HG03558 (cell line): ENCODE data around the gene SUSD4.
"Not testable (repeated sequence)": the region's sequence is repeated elsewhere in the genome, so short reads cannot be mapped to it uniquely, and the experiment has no call there.

Experiments used
- ATAC-seq: cut with Tn5 transposase; IDR thresholded peaks from one replicate; pipeline ENCODE4 v1.9.1; 2021; ENCODE audit warnings: moderate number of reproducible peaks; ENCODE audit not compliant: unreplicated experiment; ENCODE audit errors: extremely low read depth

SUSD4 gene

DNA sequence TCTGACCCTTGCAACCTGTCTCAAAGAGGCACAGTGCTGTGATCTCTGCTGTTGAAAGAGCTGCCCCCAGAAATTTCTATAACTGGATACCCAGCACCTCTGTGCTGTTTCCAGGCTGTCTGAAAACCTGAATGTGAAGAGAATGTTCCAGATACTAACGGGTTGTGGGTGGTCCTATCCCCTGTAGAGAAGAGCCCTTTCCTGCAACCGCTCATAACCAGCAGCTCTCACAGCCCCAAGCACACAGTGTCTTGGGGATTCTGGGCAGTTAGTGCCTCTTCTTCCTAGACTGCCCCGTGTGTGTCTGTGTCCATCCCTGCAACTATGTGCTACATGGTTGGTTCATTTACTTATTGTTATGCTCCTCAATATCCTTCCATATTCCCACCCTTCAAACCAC, 104.5 kb downstream of the SUSD4 start:
- no peak for ATAC-seq

DNA sequence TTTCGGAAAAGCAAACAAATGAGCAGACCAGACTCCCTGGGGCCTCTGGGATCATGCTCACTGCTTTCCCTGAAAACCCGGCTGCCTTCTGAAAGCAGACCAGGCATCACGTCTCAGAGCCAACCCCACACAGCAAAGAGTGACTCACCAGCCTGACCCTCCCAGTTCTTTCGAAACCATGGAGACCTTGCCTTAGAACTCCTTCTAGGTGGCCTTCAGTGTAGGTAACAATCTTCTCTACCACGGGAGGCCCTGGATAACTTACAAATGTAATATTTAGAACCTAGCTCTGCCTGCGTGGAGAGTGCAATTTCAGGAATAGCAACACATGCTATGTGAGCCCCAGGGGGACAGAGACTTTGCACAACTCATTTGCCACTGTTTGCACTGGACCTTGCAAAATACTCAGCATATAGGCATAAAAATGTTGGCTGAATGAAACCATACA, 105.2 kb downstream of the SUSD4 start:
- no peak for ATAC-seq

DNA sequence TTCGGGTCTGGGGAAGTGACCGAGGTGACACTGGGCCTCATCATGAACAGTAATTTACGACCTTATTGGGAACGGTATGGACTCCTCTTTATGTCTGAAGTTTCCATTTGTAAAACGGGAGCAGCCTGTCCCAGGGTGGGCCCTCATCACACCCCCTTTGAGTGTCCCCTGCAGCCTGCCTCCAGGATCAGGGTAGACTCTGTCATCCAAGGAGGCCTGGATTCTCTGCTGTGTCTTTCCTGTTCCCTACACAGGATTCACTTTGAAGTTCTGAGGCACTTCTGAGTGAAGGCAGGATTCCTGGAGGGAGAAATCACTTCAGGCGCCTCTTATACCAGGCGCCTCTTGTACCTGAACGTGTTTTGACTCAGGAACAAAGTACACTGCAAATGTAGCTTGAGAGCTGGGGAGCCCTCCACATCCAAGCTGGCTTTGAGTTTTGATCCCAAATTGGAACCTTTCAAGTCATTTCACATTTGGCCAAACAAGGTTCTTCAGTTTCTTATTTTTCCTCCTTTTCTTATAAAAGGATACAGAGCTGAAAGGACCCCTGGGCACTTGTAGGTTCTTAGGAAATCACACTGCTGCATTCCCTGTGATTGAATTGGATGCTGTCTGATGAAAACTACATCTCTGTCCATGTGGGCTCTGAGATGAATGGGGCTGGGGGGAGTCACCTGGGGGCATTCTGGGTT, 106.0 kb downstream of the SUSD4 start:
- ATAC-seq = no peak

DNA sequence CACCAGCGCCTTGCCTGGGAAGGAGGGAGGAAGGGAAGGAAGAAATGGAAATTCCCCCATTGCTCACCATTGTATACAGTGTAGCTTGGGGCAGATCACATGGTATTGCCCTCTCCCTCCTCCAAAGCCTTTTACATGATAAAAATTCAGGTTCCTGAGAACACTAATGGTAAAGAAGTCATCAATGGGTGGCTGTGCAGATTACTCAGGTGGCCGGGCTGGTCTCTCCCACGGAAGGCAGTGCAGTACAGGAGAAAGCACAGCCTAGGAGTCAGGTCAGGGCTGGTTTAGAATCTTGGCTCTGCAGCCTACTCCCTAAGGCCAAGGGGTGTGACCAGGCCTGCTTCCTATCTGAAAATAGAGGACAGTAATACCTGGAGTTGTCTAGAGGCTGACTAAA, 107.9 kb downstream of the SUSD4 start:
- no peak for ATAC-seq

DNA sequence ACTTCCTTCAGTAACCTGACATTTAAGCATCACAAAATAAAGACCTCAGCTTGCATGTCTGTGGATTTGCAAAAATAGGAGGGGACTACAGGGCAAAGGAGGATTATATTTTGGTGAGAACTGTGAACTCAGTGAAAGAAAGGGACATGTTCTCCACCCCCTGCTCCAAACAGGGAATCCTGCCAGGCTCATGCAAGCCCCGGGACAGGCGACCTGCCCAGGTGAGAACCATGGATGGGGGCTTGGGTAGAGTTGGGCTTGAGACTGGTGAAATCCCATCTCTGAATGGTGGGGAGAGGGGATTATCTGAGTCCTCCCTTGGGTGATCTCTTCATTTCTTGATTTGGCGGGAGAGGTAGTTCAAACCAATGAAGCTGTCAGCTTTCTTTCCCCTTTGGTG, 110.1 kb downstream of the SUSD4 start:
- ATAC-seq = no peak

DNA sequence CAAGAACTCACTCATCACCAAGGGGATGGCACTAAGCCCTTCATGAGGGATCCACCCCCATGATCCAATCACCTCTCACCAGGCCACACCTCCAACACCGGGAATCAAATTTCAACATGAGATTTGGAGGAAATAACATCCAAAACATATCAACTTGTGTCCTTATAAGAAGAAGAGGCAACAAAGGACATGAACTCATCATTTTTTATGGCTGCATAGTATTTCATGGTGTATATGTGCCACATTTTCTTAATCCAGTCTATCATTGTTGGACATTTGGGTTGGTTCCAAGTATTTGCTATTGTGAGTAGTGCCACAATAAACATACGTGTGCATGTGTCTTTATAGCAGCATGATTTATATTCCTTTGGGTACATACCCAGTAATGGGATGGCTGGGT, 112.6 kb downstream of the SUSD4 start:
- not testable (repeated sequence) for ATAC-seq

DNA sequence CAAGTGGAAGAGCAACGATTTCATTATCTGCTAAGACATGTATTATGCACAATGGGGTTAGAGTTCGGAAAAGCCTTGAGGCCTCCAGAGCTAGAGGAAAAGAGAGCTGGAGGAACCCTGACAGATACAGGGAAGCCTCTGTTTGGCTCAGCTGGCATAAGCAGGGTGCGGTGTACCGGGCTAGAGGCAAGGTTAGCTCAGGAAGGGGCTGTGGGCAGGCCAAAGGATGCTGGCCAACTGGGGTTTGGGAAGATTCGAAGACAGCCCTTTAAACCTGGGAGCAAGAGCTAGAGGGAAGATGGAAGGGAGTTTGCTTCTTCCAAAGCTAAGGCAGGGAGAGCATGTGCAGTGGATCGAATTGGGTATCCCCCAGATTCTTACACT, 113.4 kb downstream of the SUSD4 start:
- ATAC-seq = no peak

DNA sequence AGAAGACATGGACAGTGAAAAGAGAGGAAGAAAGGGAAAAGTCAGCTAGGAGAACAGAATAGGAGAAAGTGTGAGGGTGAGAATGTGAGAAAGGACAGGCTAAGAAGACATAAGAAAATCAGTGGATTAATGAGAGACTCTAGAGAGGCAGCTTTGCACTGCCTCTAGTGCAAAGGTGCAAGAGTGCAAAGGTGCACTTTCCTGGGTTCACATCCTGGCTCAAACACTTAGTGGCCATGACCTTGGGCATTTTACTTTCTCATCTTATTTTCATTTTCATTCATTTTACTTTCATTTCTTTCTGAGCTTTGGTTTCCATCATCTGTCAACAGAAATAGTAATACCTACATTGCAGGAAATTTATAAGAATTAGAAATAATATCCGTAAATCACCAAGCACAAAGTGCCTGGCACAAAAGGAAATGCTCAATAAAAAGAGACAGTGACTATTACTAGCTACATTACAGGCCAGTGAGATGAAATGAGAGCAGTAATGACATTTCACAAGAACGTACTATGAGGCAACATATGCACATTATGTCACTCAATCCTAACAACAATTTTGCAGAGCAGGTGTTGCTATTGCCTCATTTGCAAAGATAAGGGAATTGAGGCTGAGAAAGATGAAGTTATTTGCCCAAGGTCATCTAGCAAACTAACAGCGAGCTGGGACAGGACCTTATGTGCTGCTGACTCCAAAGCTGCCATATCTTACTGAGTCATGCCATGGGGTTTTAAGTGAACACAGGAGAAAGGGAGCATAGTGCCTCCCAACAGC, 113.9 kb downstream of the SUSD4 start:
- ATAC-seq = no peak

DNA sequence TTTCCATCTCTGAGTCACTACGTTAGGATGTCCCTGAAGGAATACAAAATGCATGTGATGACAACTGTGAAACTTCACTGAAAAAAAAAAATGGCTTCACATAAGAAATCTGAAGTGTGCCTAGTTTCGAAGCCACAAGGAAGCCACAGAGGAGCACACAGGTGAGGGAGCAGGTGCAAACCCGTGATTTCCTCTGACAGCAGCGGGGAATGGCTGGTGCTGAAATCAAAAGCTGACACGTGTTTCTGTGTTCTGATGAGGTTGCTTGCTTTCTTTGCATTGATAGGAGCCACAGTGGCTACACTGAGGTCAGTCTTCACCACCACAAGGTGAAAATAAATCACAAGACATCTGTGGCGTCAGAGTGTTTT, 115.2 kb downstream of the SUSD4 start:
- no peak for ATAC-seq

DNA sequence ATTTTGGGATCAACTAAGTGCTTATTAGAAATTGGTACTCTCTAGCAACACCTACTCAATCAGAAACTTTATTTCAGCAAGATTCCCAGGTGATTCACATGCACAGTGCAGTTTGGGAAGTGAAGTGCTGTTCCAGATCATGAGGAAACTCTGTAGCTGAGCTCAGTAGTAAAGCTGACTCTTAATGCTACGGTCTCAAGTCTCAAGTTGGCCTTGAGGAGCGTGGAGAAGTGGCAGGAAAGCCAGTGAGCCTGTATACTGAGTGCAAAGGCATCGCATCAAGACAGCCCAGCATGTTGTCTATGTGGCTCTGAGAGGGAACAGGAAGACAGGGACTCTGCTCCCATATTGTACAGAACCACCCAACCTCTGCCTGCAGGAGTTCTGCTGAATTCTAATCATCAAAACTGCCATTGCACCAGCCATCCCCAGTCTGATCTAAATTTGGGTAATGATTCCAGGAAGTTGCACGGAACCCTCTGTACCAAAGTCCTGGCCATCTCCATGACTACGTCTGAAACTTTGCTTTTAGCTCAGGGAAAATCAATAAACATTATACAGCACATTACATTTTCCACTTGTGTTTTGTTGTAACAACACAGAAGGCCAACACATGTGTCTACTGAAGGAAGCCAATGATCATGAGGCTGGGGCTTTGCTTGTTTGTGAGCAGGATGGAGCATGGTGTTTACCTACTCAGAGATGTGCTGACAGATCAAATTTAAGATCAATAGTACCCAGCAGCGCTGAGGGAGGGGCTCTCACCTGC, 115.8 kb downstream of the SUSD4 start:
- ATAC-seq = no peak

DNA sequence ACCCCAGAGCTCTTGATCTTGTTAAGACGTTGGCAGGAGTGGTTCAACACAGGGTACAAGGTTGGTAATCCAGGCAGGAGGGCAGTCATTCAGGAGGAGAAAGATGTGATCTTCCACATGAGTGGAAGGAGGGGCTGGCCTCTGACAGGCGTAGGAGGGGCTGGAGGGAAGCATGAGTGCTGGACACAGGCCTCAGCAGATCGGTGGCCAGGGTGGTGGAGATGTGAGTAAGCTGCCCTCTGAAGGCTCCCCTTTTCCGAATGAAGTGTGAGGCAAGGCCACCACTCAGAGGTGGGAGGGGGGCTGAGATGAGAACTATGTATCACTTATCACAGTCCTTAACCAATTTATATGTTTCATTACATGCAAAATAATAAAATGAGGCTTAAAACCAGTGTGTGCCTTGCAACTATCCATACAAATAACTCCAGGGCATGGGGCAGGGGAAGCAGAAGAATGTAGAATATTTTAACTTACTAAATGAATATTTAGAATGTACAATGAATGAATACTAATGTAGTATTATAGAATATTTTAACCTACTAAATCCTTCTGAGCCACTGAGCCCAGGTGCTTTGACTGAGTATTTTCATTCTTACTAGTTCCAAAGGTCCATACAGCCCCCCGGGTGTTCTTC, 117.4 kb downstream of the SUSD4 start:
- no peak for ATAC-seq

DNA sequence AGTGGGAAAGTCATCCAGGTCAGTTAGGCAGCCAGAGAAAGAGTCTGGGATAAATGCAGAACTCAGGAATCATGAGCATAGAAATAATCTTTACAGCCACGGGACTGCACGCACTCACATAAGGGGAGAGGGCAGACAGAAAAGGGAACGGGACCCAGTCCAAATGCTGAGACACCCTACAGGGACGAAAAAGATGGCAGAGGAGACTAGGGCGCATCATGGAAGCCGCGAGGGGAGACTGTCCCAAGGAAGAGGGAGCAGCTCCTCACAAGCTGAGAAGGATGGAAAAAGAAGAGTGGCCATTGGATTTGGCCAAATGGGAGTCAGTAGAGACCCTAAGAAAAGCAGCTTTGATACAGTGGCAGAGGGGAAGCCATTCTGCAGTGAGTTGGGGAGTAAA, 118.0 kb downstream of the SUSD4 start:
- ATAC-seq = no peak

DNA sequence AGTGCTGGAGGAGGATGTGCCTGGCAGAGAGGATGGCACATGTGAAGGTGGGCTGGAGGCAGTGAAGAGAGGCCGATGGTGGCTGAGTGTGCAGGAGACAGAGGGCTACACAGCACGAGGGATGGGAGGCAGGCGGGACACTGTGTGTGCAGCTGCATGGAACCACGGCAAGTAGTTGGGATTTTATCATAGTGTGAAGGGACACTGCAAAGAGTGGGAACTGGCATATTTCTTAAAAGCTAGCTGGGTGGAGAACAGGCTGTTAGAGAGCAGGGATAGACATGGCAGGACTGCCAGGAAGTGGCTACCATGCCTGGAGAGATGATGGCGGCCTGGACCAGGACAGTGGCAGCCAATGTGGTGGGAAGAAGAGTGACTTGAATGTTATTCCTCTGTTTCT, 118.6 kb downstream of the SUSD4 start:
- ATAC-seq = no peak

DNA sequence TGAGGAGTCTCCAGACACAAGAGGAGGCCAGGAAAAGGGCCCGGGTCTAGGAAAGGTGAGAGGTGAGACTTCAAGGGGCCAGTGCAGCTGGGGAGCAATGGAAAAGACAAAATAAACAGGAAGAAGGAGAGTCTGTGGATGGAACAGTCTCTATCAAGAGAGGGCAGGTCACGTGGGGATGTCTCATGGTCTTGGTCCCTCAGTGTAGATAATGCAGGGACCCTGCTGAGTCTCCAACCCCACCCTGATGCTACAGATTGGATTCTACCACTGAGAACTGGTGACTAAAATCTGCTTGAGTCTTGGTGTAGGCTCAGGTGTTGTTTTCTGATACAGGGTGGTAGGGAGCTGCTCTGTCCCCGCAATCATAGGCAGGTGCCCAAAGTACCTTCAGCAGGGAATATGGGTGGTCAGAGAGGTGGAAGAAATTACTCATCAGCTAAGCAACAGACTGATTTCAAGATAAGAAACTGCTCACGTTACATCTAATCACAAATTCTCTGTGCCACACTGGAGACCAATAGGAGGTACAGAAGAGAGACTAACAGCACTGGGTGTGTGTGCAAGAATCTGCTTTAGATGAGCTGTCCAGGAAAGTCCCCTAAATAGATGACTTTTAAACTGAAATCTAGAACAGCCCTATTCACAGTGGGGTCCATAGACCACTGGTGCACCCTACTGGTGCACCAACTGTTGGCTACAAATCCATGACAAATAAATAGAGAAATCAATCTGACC, 119.4 kb downstream of the SUSD4 start:
- ATAC-seq = peak; percentile 84

DNA sequence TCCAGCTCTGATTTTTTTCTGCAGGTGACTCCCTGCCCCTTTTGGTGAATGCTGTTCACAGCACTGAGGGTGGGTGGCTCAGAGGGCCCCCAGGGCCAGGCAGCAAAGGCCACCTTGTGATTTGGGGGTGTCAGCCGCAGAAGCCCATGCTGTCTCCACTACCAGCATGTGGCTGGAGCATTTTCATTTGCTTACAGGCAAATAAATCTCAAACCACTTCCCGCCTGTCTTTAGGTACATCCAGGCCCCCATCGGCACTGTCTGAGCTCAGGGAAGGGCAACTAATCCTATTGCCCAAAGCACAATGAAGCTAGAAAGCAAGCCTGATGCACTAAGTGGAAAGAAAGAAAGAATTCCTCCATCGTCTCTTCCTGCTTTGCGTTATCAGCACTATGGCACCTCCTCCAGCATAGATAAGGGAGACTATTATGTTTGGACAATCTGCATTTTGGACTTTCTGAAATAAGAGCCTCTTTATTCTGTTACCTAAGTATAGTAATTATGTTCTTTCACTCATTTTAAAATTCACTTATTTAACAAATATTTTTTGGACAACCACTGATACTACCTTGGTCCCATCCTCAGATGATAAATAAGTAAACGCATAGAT, 120.4 kb downstream of the SUSD4 start:
- ATAC-seq = no peak

DNA sequence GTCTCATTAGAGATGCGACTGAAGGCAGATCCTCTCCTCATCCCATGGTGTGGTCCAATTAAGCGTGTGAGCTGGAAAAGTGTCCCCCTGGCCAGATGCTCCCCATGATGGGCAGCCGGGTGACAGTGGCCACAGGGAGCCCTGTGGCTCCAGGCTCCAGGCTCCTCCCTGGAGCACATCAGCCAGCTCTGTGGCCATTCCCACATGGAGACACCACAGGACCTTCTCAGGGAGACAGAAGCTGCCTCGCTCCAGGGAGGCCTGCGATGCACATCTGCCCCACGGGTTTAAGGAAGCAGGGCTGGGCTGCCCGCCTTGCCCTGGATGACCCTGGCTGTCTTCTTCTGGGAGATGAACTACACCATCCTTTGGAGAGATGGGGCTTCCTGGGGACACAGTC, 121.0 kb downstream of the SUSD4 start:
- ATAC-seq = no peak

DNA sequence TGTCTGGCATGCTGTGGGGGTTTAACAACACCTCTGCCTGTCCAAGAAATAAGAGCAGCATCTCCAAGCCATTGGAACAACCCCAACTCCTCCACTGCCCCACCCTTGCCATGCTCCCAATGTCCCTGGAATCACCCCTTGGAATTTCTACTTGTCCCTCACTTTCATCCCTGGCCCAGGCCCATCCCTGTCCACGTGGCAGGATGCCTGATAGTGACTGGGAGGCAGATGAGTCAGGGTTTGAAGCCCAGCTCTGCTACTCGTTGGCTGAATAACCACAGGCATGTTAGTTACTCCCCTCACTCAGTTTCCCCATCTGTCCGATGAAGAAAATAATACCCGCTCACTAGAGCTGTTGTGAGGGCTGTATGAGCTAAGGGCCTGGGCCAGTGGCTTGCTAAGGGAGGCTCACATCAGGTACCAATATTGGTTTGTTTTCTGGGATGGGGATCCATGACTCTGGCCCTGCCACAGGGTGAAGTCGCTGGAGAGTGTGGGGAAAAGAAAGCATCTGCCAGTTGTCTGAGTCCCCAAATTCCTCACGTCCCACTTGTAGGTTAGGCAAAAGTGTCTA, 121.5 kb downstream of the SUSD4 start:
- ATAC-seq = no peak

DNA sequence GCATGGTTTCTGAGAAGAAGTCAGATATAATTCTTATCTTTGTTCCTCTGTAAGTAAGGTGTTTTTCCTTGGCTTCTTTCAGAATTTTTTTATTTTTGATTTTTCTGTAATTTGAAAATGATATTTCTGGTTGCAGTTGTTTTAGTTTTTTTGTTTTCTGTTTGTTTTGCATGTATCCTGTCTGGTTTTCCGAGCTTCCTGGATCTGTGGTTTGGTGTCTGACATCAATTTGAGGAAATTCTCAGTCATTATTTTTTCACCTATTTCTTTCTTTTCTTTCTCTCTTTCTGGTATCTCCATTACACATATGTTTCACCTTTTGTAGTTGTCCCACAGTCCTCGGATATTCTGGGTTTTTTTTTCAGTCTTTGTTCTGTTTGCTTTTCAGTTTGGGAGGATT, 123.9 kb downstream of the SUSD4 start:
- ATAC-seq = no peak

DNA sequence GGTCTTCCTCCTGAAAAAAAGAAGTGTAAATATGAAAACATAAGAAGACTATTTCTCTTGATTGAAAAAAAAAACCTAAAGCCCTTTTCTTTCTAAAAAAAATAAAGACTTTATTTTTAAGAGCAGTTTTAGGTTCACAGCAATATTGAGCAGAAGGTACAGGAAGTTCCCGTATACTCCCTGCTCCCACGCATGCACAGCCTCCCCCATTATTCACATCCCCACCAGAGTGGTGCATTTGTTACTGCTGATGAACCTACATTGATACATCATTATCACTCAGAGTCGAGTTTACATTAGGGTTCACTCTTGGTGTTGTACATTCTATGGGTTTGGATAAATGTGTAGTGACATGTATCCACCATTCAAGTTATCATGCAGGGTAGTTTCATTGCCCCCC, 128.9 kb downstream of the SUSD4 start:
- ATAC-seq = no peak
